Nasal cavity respiratory epithelium epithelial cell of viscerocranial mucosa (primary cell): ENCODE data around the gene TOMM6. TPM values are rescaled to one million over a fixed set of nuclear protein-coding genes. Genes with fewer than 3 reads are reported as not detected.

ENCODE experiments used
- total RNA-seq: library from RNA; depleted of rRNA; stranded (reverse); fragments of >200 nt; gene quantifications from 2 replicates; pipeline ENCODE4 v1.2.3, GENCODE V29; 2014

TOMM6 gene
- total RNA-seq = 41.9 and 47.8 TPM in 2 replicates

GRCh38 chr6:41787219-41787917 lies at the start of gene TOMM6:
TOMM6 (plus strand) TSS chr6:41787694; CDS start chr6:41787698, 4 bp downstream.

GRCh38 chr6:41747256-41748101 lies 40.0 kb upstream of the TOMM6 start, which contains the start of gene PGC:
PGC (minus strand) TSS chr6:41747397; CDS start chr6:41747334, 63 bp downstream.

GRCh38 chr6:41779788-41780550 lies 7.5 kb upstream of the TOMM6 start, which contains the start of gene FRS3:
FRS3 (minus strand) TSS chr6:41779900; CDS start chr6:41776987, 2,913 bp downstream.

GRCh38 chr6:41780551-41781365 lies 6.7 kb upstream of the TOMM6 start, which contains the start of gene PRICKLE4:
PRICKLE4 (plus strand) TSS chr6:41780782; CDS start chr6:41783474, 2,692 bp downstream.

Other genes with a start within 250 kb of the TOMM6 start
- 3.1 and 10.0 TPM in 2 replicates for gene FOXP4, start 241.3 kb upstream of the TOMM6 start, total RNA-seq
- 67.1 and 69.4 TPM in 2 replicates for gene MDFI, start 149.2 kb upstream of the TOMM6 start, total RNA-seq
- gene TFEB, start 52.1 kb upstream of the TOMM6 start, total RNA-seq = 6.5 and 13.6 TPM in 2 replicates
- not detected in 2 replicates for gene PGC, start 40.3 kb upstream of the TOMM6 start, total RNA-seq
- gene FRS3, start 7.8 kb upstream of the TOMM6 start, total RNA-seq = 0.34 and 1.1 TPM in 2 replicates
- under 0.01 and 1.1 TPM in 2 replicates for gene PRICKLE4, start 6.9 kb upstream of the TOMM6 start, total RNA-seq
- gene USP49, start 107.7 kb downstream of the TOMM6 start, total RNA-seq = 2.1 and 3.6 TPM in 2 replicates
- gene MED20, start 133.4 kb downstream of the TOMM6 start, total RNA-seq = 30.5 and 40.0 TPM in 2 replicates
- 27.0 and 32.9 TPM in 2 replicates for gene BYSL, start 133.8 kb downstream of the TOMM6 start, total RNA-seq
- gene CCND3, start 154.1 kb downstream of the TOMM6 start, total RNA-seq = 7.9 and 38.7 TPM in 2 replicates